ENCODE measurements around the gene COL4A3. TPM values are rescaled to one million over a fixed set of nuclear protein-coding genes. Genes with fewer than 3 reads are reported as not detected.
A peak's percentile ranks its signal among the peaks of the same experiment; 100 is the strongest.

The COL4A3 gene
- total RNA-seq, 4 donors from 2014 or later: 0.41 to 20.9 (median 5.1) TPM; not detected in 1

GRCh38 chr2:227228061-227228667, 63.7 kb downstream of the COL4A3 start:
- no peak for TF ChIP-seq POLR2AphosphoS5 (IDR thresholded peaks at IDR 0.05)
- TF ChIP-seq POLR2A (IDR thresholded peaks at IDR 0.05): no peak
- no peak for TF ChIP-seq CTCF (IDR thresholded peaks at IDR 0.05)
- no peak for TF ChIP-seq EP300 (IDR thresholded peaks at IDR 0.05; ENCODE audit: low read depth)
- no peak overlapping the region for H3K4me3 ChIP-seq
- DNase-seq: peak; percentile 55
- H3K27me3 ChIP-seq: no peaks in the 10 kb centered on the region
- no peak overlapping the region for H3K27ac ChIP-seq
- peaks cover 0 to 3% (median 0%) of the 10 kb centered on the region in 4 donors for H3K4me1 ChIP-seq
- no peaks in the 10 kb centered on the region for H3K9me3 ChIP-seq
- intact Hi-C loops (cut with DNase I; ENCODE audit: low total_unique reads): no loop called here
- in situ Hi-C loops (cut with MboI; ENCODE audit: low pct_ligation_motif_present in 1 of 4, low pct_unique_long_range_greater_than_20kb in 1 of 4, low sequenced_read_pairs in 3 of 4): no loop called here
- H3K36me3 ChIP-seq: no peaks in the 10 kb centered on the region
- 33 to 43% methylated on average over 5 to 14 of the region's 14 CpGs for WGBS, 2 donors (ENCODE audit: low coverage in 1 of 2)

- Histone ChIP-seq H3K27me3 (no peaks in the 10 kb centered on the region), H3K36me3 (no peaks in the 10 kb centered on the region), H3K9me3 (no peaks in the 10 kb centered on the region), H3K4me3 (no peak overlapping the region), H3K4me1 (peaks cover 0 to 3% (median 0%) of the 10 kb centered on the region in 4 donors), H3K27ac (no peak overlapping the region)
- no peak for TF ChIP-seq POLR2AphosphoS5 (IDR thresholded peaks at IDR 0.05)
- no peak for TF ChIP-seq EP300 (IDR thresholded peaks at IDR 0.05; ENCODE audit: low read depth)
- no peak for TF ChIP-seq CTCF (IDR thresholded peaks at IDR 0.05)
- no peak for TF ChIP-seq POLR2A (IDR thresholded peaks at IDR 0.05)
- WGBS, 2 donors (ENCODE audit: low coverage in 1 of 2): 79 to 81% methylated on average over 2 of the region's 2 CpGs
- intact Hi-C loops (cut with DNase I; ENCODE audit: low total_unique reads) (no loop called here), in situ Hi-C loops (cut with MboI; ENCODE audit: low pct_ligation_motif_present in 1 of 4, low pct_unique_long_range_greater_than_20kb in 1 of 4, low sequenced_read_pairs in 3 of 4) (loop anchor here in 2 of 4 donors (10.0 kb wide), 1 partner anchor 95 kb away; no protein-coding TSS in a partner anchor)
- DNase-seq: no peak
These were observed 65.7 kb downstream of the COL4A3 start for GRCh38 chr2:227230151-227230550.

- H3K9me3 ChIP-seq: no peaks in the 10 kb centered on the region
- H3K36me3 ChIP-seq: no peaks in the 10 kb centered on the region
- H3K4me3 ChIP-seq: no peak overlapping the region
- H3K27ac ChIP-seq: no peak overlapping the region
- no peaks in the 10 kb centered on the region for H3K27me3 ChIP-seq
- H3K4me1 ChIP-seq: no peaks in the 10 kb centered on the region
- intact Hi-C loops (cut with DNase I; ENCODE audit: low total_unique reads): no loop called here
- in situ Hi-C loops (cut with MboI; ENCODE audit: low pct_ligation_motif_present in 1 of 4, low pct_unique_long_range_greater_than_20kb in 1 of 4, low sequenced_read_pairs in 3 of 4): loop anchor here in 2 of 4 donors (10.0 kb wide), 1 partner anchor 100 kb away; no protein-coding TSS in a partner anchor
- no peak for TF ChIP-seq POLR2AphosphoS5 (IDR thresholded peaks at IDR 0.05)
- TF ChIP-seq POLR2A (IDR thresholded peaks at IDR 0.05): no peak
- no peak for TF ChIP-seq CTCF (IDR thresholded peaks at IDR 0.05)
- no peak for TF ChIP-seq EP300 (IDR thresholded peaks at IDR 0.05; ENCODE audit: low read depth)
- WGBS, 2 donors (ENCODE audit: low coverage in 1 of 2): 83% methylated on average over 2 of the region's 2 CpGs; no CpG with 5 or more reads in 1 of the 2 donors
- DNase-seq: no peak
These were observed 70.0 kb downstream of the COL4A3 start for GRCh38 chr2:227234429-227234828.

GRCh38 chr2:227237786-227238185, 73.4 kb downstream of the COL4A3 start:
- Histone ChIP-seq H3K27me3 (no peaks in the 10 kb centered on the region), H3K36me3 (no peaks in the 10 kb centered on the region), H3K4me3 (no peak overlapping the region), H3K4me1 (no peaks in the 10 kb centered on the region), H3K9me3 (no peaks in the 10 kb centered on the region), H3K27ac (no peak overlapping the region)
- DNase-seq: no peak
- intact Hi-C loops (cut with DNase I; ENCODE audit: low total_unique reads) (loop anchor here (2.0 kb wide), 1 partner anchor 107 kb away; no protein-coding TSS in a partner anchor), in situ Hi-C loops (cut with MboI; ENCODE audit: low pct_ligation_motif_present in 1 of 4, low pct_unique_long_range_greater_than_20kb in 1 of 4, low sequenced_read_pairs in 3 of 4) (loop anchor here in 2 of 4 donors (10.0 kb wide), 1 partner anchor 103 kb away; no protein-coding TSS in a partner anchor)
- TF ChIP-seq POLR2AphosphoS5 (IDR thresholded peaks at IDR 0.05) (no peak), CTCF (IDR thresholded peaks at IDR 0.05) (no peak), POLR2A (IDR thresholded peaks at IDR 0.05) (no peak), EP300 (IDR thresholded peaks at IDR 0.05; ENCODE audit: low read depth) (no peak)
- 47 to 55% methylated on average over 5 of the region's 5 CpGs for WGBS, 2 donors (ENCODE audit: low coverage in 1 of 2)
